Measurements from ENCODE around the gene POFUT1. TPM values are rescaled to one million over a fixed set of nuclear protein-coding genes. Genes with fewer than 3 reads are reported as not detected.

The POFUT1 gene
- total and polyA plus RNA-seq, 2 experiments from 2014 or later = 9.3 to 34.0 TPM

DNA sequence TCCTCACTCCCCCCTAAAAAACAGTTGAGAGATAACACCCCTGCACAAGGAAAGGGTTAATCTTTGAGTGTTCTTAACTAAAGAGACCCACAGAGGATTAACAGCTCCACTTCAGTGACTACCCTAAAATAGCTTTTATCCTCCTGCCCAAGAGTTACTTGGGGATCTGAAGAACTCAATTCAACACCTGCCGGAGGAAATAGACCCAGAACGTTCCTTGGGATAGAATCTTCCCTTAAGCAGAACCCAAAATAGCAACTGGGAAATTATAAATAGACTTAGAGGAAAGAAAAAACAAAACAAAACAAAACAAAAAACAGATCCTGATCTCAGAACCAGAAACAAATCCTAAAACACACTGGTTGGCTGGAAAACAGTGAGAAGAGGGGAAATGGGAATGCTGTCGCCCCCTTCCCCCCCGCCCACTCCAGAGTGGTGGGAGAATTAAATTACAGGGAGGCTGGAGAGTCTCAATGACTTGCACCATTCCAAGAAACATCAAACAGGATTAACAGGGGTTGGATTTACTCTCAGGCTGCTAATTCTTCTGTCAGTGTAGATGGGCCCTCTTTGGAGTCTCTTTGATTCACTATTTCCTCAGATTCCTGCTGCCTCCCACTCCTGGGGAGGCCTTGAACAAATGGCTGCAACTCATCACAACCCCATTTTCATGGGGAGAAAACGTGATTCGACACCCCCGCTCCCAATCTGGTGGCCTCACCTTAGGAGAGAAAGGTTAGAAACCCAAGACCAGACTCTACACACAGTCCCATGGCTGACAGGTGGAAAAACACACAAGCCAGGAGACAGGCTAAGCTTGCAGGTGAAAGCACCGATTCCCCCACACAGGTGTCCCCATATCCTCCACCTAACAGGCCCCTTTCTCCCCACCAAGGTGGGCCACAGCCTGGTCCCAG lies 1.6 kb upstream of the POFUT1 start (continued):
- TF ChIP-seq, protein P1, sequence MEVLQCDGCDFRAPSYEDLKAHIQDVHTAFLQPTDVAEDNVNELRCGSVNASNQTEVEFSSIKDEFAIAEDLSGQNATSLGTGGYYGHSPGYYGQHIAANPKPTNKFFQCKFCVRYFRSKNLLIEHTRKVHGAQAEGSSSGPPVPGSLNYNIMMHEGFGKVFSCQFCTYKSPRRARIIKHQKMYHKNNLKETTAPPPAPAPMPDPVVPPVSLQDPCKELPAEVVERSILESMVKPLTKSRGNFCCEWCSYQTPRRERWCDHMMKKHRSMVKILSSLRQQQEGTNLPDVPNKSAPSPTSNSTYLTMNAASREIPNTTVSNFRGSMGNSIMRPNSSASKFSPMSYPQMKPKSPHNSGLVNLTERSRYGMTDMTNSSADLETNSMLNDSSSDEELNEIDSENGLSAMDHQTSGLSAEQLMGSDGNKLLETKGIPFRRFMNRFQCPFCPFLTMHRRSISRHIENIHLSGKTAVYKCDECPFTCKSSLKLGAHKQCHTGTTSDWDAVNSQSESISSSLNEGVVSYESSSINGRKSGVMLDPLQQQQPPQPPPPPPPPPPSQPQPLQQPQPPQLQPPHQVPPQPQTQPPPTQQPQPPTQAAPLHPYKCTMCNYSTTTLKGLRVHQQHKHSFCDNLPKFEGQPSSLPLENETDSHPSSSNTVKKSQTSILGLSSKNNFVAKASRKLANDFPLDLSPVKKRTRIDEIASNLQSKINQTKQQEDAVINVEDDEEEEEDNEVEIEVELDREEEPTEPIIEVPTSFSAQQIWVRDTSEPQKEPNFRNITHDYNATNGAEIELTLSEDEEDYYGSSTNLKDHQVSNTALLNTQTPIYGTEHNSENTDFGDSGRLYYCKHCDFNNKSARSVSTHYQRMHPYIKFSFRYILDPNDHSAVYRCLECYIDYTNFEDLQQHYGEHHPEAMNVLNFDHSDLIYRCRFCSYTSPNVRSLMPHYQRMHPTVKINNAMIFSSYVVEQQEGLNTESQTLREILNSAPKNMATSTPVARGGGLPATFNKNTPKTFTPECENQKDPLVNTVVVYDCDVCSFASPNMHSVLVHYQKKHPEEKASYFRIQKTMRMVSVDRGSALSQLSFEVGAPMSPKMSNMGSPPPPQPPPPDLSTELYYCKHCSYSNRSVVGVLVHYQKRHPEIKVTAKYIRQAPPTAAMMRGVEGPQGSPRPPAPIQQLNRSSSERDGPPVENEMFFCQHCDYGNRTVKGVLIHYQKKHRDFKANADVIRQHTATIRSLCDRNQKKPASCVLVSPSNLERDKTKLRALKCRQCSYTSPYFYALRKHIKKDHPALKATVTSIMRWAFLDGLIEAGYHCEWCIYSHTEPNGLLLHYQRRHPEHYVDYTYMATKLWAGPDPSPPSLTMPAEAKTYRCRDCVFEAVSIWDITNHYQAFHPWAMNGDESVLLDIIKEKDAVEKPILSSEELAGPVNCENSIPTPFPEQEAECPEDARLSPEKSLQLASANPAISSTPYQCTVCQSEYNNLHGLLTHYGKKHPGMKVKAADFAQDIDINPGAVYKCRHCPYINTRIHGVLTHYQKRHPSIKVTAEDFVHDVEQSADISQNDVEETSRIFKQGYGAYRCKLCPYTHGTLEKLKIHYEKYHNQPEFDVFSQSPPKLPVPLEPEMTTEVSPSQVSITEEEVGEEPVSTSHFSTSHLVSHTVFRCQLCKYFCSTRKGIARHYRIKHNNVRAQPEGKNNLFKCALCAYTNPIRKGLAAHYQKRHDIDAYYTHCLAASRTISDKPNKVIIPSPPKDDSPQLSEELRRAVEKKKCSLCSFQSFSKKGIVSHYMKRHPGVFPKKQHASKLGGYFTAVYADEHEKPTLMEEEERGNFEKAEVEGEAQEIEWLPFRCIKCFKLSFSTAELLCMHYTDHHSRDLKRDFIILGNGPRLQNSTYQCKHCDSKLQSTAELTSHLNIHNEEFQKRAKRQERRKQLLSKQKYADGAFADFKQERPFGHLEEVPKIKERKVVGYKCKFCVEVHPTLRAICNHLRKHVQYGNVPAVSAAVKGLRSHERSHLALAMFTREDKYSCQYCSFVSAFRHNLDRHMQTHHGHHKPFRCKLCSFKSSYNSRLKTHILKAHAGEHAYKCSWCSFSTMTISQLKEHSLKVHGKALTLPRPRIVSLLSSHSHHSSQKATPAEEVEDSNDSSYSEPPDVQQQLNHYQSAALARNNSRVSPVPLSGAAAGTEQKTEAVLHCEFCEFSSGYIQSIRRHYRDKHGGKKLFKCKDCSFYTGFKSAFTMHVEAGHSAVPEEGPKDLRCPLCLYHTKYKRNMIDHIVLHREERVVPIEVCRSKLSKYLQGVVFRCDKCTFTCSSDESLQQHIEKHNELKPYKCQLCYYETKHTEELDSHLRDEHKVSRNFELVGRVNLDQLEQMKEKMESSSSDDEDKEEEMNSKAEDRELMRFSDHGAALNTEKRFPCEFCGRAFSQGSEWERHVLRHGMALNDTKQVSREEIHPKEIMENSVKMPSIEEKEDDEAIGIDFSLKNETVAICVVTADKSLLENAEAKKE (CRISPR knock-in tag; IDR thresholded peaks at IDR 0.05) = no peak
- TF ChIP-seq, protein P2, sequence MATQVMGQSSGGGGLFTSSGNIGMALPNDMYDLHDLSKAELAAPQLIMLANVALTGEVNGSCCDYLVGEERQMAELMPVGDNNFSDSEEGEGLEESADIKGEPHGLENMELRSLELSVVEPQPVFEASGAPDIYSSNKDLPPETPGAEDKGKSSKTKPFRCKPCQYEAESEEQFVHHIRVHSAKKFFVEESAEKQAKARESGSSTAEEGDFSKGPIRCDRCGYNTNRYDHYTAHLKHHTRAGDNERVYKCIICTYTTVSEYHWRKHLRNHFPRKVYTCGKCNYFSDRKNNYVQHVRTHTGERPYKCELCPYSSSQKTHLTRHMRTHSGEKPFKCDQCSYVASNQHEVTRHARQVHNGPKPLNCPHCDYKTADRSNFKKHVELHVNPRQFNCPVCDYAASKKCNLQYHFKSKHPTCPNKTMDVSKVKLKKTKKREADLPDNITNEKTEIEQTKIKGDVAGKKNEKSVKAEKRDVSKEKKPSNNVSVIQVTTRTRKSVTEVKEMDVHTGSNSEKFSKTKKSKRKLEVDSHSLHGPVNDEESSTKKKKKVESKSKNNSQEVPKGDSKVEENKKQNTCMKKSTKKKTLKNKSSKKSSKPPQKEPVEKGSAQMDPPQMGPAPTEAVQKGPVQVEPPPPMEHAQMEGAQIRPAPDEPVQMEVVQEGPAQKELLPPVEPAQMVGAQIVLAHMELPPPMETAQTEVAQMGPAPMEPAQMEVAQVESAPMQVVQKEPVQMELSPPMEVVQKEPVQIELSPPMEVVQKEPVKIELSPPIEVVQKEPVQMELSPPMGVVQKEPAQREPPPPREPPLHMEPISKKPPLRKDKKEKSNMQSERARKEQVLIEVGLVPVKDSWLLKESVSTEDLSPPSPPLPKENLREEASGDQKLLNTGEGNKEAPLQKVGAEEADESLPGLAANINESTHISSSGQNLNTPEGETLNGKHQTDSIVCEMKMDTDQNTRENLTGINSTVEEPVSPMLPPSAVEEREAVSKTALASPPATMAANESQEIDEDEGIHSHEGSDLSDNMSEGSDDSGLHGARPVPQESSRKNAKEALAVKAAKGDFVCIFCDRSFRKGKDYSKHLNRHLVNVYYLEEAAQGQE (IDR thresholded peaks at IDR 0.05; ENCODE audit: unreplicated experiment) = no peak
- TF ChIP-seq POLR2AphosphoS5 (IDR thresholded peaks at IDR 0.05; ENCODE audit: low read depth) = no peak
- TF ChIP-seq, protein P3, sequence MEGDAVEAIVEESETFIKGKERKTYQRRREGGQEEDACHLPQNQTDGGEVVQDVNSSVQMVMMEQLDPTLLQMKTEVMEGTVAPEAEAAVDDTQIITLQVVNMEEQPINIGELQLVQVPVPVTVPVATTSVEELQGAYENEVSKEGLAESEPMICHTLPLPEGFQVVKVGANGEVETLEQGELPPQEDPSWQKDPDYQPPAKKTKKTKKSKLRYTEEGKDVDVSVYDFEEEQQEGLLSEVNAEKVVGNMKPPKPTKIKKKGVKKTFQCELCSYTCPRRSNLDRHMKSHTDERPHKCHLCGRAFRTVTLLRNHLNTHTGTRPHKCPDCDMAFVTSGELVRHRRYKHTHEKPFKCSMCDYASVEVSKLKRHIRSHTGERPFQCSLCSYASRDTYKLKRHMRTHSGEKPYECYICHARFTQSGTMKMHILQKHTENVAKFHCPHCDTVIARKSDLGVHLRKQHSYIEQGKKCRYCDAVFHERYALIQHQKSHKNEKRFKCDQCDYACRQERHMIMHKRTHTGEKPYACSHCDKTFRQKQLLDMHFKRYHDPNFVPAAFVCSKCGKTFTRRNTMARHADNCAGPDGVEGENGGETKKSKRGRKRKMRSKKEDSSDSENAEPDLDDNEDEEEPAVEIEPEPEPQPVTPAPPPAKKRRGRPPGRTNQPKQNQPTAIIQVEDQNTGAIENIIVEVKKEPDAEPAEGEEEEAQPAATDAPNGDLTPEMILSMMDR (conservative IDR thresholded peaks at IDR 0.05; ENCODE audit: low read depth in 2 of 2) = no peak
- no peak for TF ChIP-seq STAT1 (IDR thresholded peaks at IDR 0.05; ENCODE audit: unreplicated experiment)
- TF ChIP-seq JUNB (IDR thresholded peaks at IDR 0.05; ENCODE audit: unreplicated experiment) = no peak
- TF ChIP-seq ZNF331 (CRISPR knock-in tag; IDR thresholded peaks at IDR 0.05; ENCODE audit: low read depth) = no peak
- TF ChIP-seq NANOG (IDR thresholded peaks at IDR 0.05; ENCODE audit: borderline replicate concordance) = no peak

Data from GM23338 (cell line).